HCT116 (cell line): Measurements from ENCODE around the gene GABPB2. TPM values are rescaled to one million over a fixed set of nuclear protein-coding genes. Genes with fewer than 3 reads are reported as not detected.
"Not testable (repeated sequence)": the region's sequence is repeated elsewhere in the genome, so short reads cannot be mapped to it uniquely, and the experiment has no call there.

Source experiments
- ATAC-seq: fragments of 200-7000 bp; cut with Tn5 transposase; 2 replicates; pipeline ENCODE4 v1.9.1; 2020; ENCODE audit warnings: mild to moderate bottlenecking, moderate library complexity
- BruUV-seq: library from RNA; stranded (reverse); fragments of 400-500 nt; replicated peaks from 2 replicates; lab custom pipeline; 2021; lab: Mats Ljungman, UMichigan
- CTCF ChIA-PET: fragments of 300-600 bp; sonication (Branson Sonifier 250); formaldehyde crosslinking; loops from one replicate; lab custom pipeline; 2021; ENCODE audit warnings: antibody characterized with exemption; lab: Charles Lee
- POLR2A ChIA-PET: fragments of 300-600, 350-600 bp; sonication (Branson Sonifier 250); formaldehyde crosslinking; loops from one replicate; lab custom pipeline; 2021; ENCODE audit warnings: antibody characterized with exemption; lab: Charles Lee
- RAD21 ChIA-PET, 2 experiments: fragments of 300-600 bp; sonication (Branson Sonifier 250); formaldehyde crosslinking; loops; one replicate each; lab custom pipeline; 2023; ENCODE audit warnings: low total read pairs in 2 of 2; ENCODE audit not compliant: uncharacterized antibody in 2 of 2, unreplicated experiment in 2 of 2, low non-redundant PET in 1 of 2; lab: Charles Lee
- DNase-seq: peaks from one replicate; pipeline ENCODE4 v3.0.0-alpha.2; 2010; ENCODE audit warnings: low read depth, low spot score
- H2AFZ ChIP-seq: fragments of 200-600 bp; shearing (Covaris generic), sonication (generic); 2 replicates; pipeline ENCODE4 v1.6.1; 2017; ENCODE audit warnings: low read depth, mixed run types, mixed read lengths, antibody characterized with exemption, low read length; ENCODE audit not compliant: poor library complexity, severe bottlenecking
- H3K27ac ChIP-seq: 2 replicates; pipeline ENCODE4 v1.5.1; 2012; ENCODE audit warnings: low read depth, low read length
- H3K27me3 ChIP-seq: fragments of 200-600 bp; sonication (generic); 2 replicates; pipeline ENCODE4 v1.6.1; 2016; ENCODE audit warnings: mixed run types, low read length, mixed read lengths; ENCODE audit not compliant: insufficient read depth
- H3K36me3 ChIP-seq, 2 experiments: fragments of 200-500 bp in 1 of 2; fragments of 200-600 bp in 1 of 2; sonication (Bioruptor generic) in 1 of 2; sonication (generic) in 1 of 2; 2 replicates each; pipeline versions ENCODE4 v1.5.1 to v1.6.1; 2014 to 2016; ENCODE audit warnings: low read length in 2 of 2, inconsistent platforms in 1 of 2, mixed read lengths in 1 of 2, mixed run types in 1 of 2; ENCODE audit not compliant: insufficient read depth in 2 of 2, control insufficient read depth in 1 of 2
- H3K4me1 ChIP-seq, 2 experiments: fragments of 200-600 bp in 1 of 2; sonication (generic) in 1 of 2; 2 replicates each; pipeline versions ENCODE4 v1.5.1 to v1.6.1; 2012 to 2017; ENCODE audit warnings: low read length in 2 of 2, inconsistent platforms in 1 of 2, mild to moderate bottlenecking in 1 of 2, mixed read lengths in 1 of 2, mixed run types in 1 of 2, moderate library complexity in 1 of 2; ENCODE audit not compliant: insufficient read depth in 2 of 2, control insufficient read depth in 1 of 2
- H3K4me2 ChIP-seq: fragments of 200-600 bp; sonication (generic); 2 replicates; pipeline ENCODE4 v1.6.1; 2017; ENCODE audit warnings: mixed run types, low read length, mixed read lengths
- H3K4me3 ChIP-seq, 2 experiments: fragments of 200-600 bp in 1 of 2; sonication (generic) in 1 of 2; replicated peaks in 1 of 2; 2 replicates each; pipeline ENCODE4 v1.5.1; 2011 to 2016; ENCODE audit warnings: low read length in 2 of 2, control low read depth in 1 of 2, low read depth in 1 of 2, mild to moderate bottlenecking in 1 of 2, mixed read lengths in 1 of 2, mixed run types in 1 of 2
- H3K79me2 ChIP-seq: fragments of 200-600 bp; sonication (generic); 2 replicates; pipeline ENCODE4 v1.6.1; 2017; ENCODE audit warnings: mild to moderate bottlenecking, mixed run types, low read length, moderate library complexity, mixed read lengths; ENCODE audit not compliant: insufficient read depth
- H3K9ac ChIP-seq: fragments of 200-600 bp; sonication (generic); 2 replicates; pipeline ENCODE4 v1.6.1; 2016; ENCODE audit warnings: low read length, mixed read lengths
- H3K9me2 ChIP-seq: fragments of 200-600 bp; sonication (generic), shearing (Covaris generic); 2 replicates; pipeline ENCODE4 v1.6.1; 2017; ENCODE audit warnings: mixed run types, mild to moderate bottlenecking, moderate library complexity; ENCODE audit not compliant: insufficient read depth
- H3K9me3 ChIP-seq, 2 experiments: fragments of 200-500 bp in 1 of 2; fragments of 200-600 bp in 1 of 2; sonication (Bioruptor generic) in 1 of 2; sonication (generic) in 1 of 2; 2 replicates each; pipeline ENCODE4 v1.6.1; 2014 to 2017; ENCODE audit warnings: low read length in 2 of 2, mixed read lengths in 2 of 2, inconsistent platforms in 1 of 2, low read depth in 1 of 2, mild to moderate bottlenecking in 1 of 2, mixed run types in 1 of 2, moderate library complexity in 1 of 2; ENCODE audit not compliant: control insufficient read depth in 1 of 2, insufficient read depth in 1 of 2
- H4K20me1 ChIP-seq: fragments of 200-600 bp; sonication (generic), shearing (Covaris generic); 2 replicates; pipeline ENCODE4 v1.6.1; 2017; ENCODE audit warnings: mixed run types, mild to moderate bottlenecking, moderate library complexity; ENCODE audit not compliant: insufficient read depth
- CBX3 ChIP-seq: IDR thresholded peaks from 2 replicates; pipeline ENCODE4 v1.6.1; 2012; ENCODE audit warnings: low read depth
- CEBPB ChIP-seq: IDR thresholded peaks from 2 replicates; pipeline ENCODE4 v1.6.1; 2012; ENCODE audit warnings: low read depth
- ELF1 ChIP-seq: IDR thresholded peaks from 2 replicates; pipeline ENCODE4 v1.6.1; 2012; ENCODE audit warnings: low read depth, borderline replicate concordance
- EZH2 ChIP-seq: fragments of 200-600 bp; sonication (generic); IDR thresholded peaks from 2 replicates; pipeline ENCODE4 v1.6.1; 2017; ENCODE audit warnings: antibody characterized with exemption, mixed run types
- EZH2phosphoT487 ChIP-seq: fragments of 200-600 bp; IDR thresholded peaks from 2 replicates; pipeline ENCODE4 v1.6.1; 2018; ENCODE audit warnings: antibody characterized with exemption, borderline replicate concordance
- FOSL1 ChIP-seq: IDR thresholded peaks from 2 replicates; pipeline ENCODE4 v1.6.1; 2012; ENCODE audit warnings: low read depth
- JUND ChIP-seq: IDR thresholded peaks from 2 replicates; pipeline ENCODE4 v1.6.1; 2012
- POLR2A ChIP-seq: IDR thresholded peaks from 2 replicates; pipeline ENCODE4 v1.7.0; 2011; ENCODE audit warnings: borderline replicate concordance; ENCODE audit not compliant: insufficient read depth, insufficient read length; ENCODE audit errors: extremely low read depth
- SIN3A ChIP-seq: IDR thresholded peaks from 2 replicates; pipeline ENCODE4 v1.6.1; 2012; ENCODE audit warnings: low read depth
- SRF ChIP-seq: IDR thresholded peaks from 2 replicates; pipeline ENCODE4 v1.6.1; 2012; ENCODE audit warnings: low read depth
- TCF7L2 ChIP-seq: IDR thresholded peaks from 2 replicates; pipeline ENCODE4 v1.7.0; 2011; ENCODE audit warnings: borderline replicate concordance, inconsistent platforms; ENCODE audit not compliant: insufficient read depth, insufficient read length; ENCODE audit errors: extremely low read depth
- YY1 ChIP-seq: IDR thresholded peaks from 2 replicates; pipeline ENCODE4 v1.6.1; 2011; ENCODE audit warnings: low read length, low read depth, moderate library complexity, mild to moderate bottlenecking; ENCODE audit not compliant: insufficient replicate concordance; ENCODE audit errors: extremely low read depth
- intact Hi-C: fragments of 100-400 bp; cut with micrococcal nuclease; formaldehyde crosslinking; loops from 2 replicates; pipeline ENCODE4 v1.10.0; 2022
- total RNA-seq: library from RNA; stranded (reverse); gene quantifications from one replicate; pipeline ENCODE4 v1.2.1, GENCODE V29; 2021; ENCODE audit not compliant: unreplicated experiment
- TF ChIP-seq, protein P1 (sequence below): IDR thresholded peaks from 2 replicates; pipeline ENCODE4 v1.6.1; 2012

The GABPB2 gene
- total RNA-seq, 1 experiment from 2014 or later: 7.7 TPM

DNA sequence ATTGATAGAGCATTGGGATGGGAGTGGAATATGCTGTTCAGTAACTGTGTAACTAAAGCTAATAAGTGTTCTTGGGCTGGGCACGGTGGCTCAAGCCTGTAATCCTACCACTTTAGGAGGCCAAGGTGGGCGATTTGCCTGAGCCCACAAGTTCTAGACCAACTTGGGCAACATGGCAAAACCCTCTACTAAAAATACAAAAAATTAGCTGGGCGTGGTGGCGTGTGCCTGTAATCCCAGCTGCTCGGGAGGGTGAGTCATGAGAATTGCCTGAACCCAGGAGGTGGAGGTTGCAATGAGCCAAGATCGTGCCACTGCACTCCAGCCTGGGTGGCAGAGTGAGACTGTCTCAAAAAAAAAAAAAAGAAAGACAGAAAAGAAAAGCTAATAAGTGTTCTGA, 26.9 kb downstream of the GABPB2 start:
- DNase-seq: peak; percentile 10

GRCh38 chr1:151098126-151098525, 27.6 kb downstream of the GABPB2 start:
- H3K4me1 ChIP-seq: peaks cover 7 to 13% of the 10 kb centered on the region in 2 experiments
- ChIA-PET RAD21 (no interaction called here), CTCF (interaction anchor here (1.1 to 1.3 kb wide), 3 partner anchors 15 to 58 kb away, joined by 3 read pairs; partner anchors contain the start of gene TNFAIP8L2), POLR2A (no interaction called here)
- no peak overlapping the region for H3K9ac ChIP-seq
- H3K36me3 ChIP-seq: no peaks in the 10 kb centered on the region
- H3K79me2 ChIP-seq: no peaks in the 10 kb centered on the region
- DNase-seq (no peak), ATAC-seq (no peak)
- no peaks in the 10 kb centered on the region for H3K27me3 ChIP-seq
- intact Hi-C loops: no loop called here
- H2AFZ ChIP-seq: no peak overlapping the region
- H3K9me2 ChIP-seq: no peaks in the 10 kb centered on the region
- H4K20me1 ChIP-seq: no peaks in the 10 kb centered on the region
- TF ChIP-seq YY1: no peak
- TF ChIP-seq EZH2phosphoT487: no peak
- no peak for TF ChIP-seq SIN3A
- no peak for TF ChIP-seq ELF1
- TF ChIP-seq, protein P1, sequence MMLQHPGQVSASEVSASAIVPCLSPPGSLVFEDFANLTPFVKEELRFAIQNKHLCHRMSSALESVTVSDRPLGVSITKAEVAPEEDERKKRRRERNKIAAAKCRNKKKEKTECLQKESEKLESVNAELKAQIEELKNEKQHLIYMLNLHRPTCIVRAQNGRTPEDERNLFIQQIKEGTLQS: no peak
- no peak for TF ChIP-seq TCF7L2
- TF ChIP-seq POLR2A: no peak
- TF ChIP-seq EZH2: no peak
- no peak for TF ChIP-seq SRF
- no peak for TF ChIP-seq CEBPB
- no peak for TF ChIP-seq CBX3
- no peak for TF ChIP-seq JUND
- no peak overlapping the region for H3K27ac ChIP-seq
- no peak overlapping the region for H3K4me3 ChIP-seq
- no TSS peak for BruUV-seq
- H3K4me2 ChIP-seq: peak overlapping the region; percentile 67; the same call in 1 of the 2 replicates
- H3K9me3 ChIP-seq: no peaks in the 10 kb centered on the region

More for the DNA sequence above, 26.9 kb downstream of the GABPB2 start:
- H3K4me3 ChIP-seq, H3K27ac ChIP-seq, intact Hi-C loops, BruUV-seq, H3K27me3 ChIP-seq, H3K9me3 ChIP-seq, H3K36me3 ChIP-seq, H3K9ac ChIP-seq, RAD21 ChIA-PET, H3K9me2 ChIP-seq, POLR2A ChIA-PET, H4K20me1 ChIP-seq, H3K79me2 ChIP-seq: not testable (repeated sequence)
- Histone ChIP-seq H2AFZ (peak overlapping the region; percentile 54), H3K4me2 (peak overlapping the region; percentile 67), H3K4me1 (peaks cover 7 to 13% of the 10 kb centered on the region in 2 experiments)
- peak; percentile 67 for ATAC-seq
- CTCF ChIA-PET: interaction anchor here (1.3 kb wide), 2 partner anchors 14 to 29 kb away, joined by 3 read pairs; no protein-coding TSS in a partner anchor
- TF ChIP-seq CBX3: 0 out of 2 replicates have a peak, but pooled peaks have one; percentile 36
- TF ChIP-seq FOSL1: peak; percentile 41
- TF ChIP-seq JUND: 0 out of 2 replicates have a peak, but pooled peaks have one; percentile 11
